ENCODE results near the gene GAS7.

DNA sequence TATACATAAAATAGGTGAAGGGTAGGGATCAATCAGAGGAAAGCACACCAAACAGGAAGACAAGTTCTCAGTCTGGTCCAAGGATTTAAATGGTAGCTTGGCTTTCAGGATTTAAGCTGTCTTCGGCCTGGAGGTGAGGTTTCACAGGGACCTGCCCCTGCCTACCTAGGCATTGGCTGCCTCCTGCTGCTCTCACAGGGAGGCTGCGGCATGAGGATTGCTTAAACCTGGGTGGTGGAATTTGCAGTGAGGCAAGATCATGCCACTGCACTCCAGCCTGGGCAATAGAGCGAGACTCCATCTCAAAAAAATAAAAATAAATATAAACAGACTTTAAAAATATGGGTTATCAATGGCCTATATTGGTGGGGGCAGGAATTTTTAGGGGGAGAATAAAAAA is 114.5 kb downstream of the GAS7 start:
- TF ChIP-seq, protein P1, sequence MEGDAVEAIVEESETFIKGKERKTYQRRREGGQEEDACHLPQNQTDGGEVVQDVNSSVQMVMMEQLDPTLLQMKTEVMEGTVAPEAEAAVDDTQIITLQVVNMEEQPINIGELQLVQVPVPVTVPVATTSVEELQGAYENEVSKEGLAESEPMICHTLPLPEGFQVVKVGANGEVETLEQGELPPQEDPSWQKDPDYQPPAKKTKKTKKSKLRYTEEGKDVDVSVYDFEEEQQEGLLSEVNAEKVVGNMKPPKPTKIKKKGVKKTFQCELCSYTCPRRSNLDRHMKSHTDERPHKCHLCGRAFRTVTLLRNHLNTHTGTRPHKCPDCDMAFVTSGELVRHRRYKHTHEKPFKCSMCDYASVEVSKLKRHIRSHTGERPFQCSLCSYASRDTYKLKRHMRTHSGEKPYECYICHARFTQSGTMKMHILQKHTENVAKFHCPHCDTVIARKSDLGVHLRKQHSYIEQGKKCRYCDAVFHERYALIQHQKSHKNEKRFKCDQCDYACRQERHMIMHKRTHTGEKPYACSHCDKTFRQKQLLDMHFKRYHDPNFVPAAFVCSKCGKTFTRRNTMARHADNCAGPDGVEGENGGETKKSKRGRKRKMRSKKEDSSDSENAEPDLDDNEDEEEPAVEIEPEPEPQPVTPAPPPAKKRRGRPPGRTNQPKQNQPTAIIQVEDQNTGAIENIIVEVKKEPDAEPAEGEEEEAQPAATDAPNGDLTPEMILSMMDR (IDR thresholded peaks at IDR 0.05 in 2 of 3, conservative IDR thresholded peaks at IDR 0.05 in 1 of 3; ENCODE audit: control insufficient read depth in 2 of 3, extremely low read depth in 1 of 3, insufficient read depth in 1 of 3, low read depth in 3 of 3, low read length in 3 of 3) = no peak; a peak in 1 of 6 replicates
- TF ChIP-seq, protein P2, sequence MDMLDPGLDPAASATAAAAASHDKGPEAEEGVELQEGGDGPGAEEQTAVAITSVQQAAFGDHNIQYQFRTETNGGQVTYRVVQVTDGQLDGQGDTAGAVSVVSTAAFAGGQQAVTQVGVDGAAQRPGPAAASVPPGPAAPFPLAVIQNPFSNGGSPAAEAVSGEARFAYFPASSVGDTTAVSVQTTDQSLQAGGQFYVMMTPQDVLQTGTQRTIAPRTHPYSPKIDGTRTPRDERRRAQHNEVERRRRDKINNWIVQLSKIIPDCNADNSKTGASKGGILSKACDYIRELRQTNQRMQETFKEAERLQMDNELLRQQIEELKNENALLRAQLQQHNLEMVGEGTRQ (IDR thresholded peaks at IDR 0.05; ENCODE audit: borderline replicate concordance, low read depth, low read length) = no peak
- TF ChIP-seq, protein P3, sequence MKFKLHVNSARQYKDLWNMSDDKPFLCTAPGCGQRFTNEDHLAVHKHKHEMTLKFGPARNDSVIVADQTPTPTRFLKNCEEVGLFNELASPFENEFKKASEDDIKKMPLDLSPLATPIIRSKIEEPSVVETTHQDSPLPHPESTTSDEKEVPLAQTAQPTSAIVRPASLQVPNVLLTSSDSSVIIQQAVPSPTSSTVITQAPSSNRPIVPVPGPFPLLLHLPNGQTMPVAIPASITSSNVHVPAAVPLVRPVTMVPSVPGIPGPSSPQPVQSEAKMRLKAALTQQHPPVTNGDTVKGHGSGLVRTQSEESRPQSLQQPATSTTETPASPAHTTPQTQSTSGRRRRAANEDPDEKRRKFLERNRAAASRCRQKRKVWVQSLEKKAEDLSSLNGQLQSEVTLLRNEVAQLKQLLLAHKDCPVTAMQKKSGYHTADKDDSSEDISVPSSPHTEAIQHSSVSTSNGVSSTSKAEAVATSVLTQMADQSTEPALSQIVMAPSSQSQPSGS (IDR thresholded peaks at IDR 0.05; ENCODE audit: low read length) = no peak
- TF ChIP-seq NFIC (IDR thresholded peaks at IDR 0.05; ENCODE audit: low read depth, low read length) (no peak), CBX5 (IDR thresholded peaks at IDR 0.05; ENCODE audit: low read depth) (no peak), CHD1 (IDR thresholded peaks at IDR 0.05; ENCODE audit: low read depth, low read length) (no peak), POLR2A (IDR thresholded peaks at IDR 0.05; ENCODE audit: low read depth, low read length) (no peak)
